ENCODE data around the gene GOSR2. TPM values are rescaled to one million over a fixed set of nuclear protein-coding genes. Genes with fewer than 3 reads are reported as not detected.

The GOSR2 gene
- total RNA-seq, 3 donors from 2014 or later = 41.0 to 57.7 (median 50.9) TPM

GRCh38 chr17:46896991-46897390, 26.0 kb upstream of the GOSR2 start:
- Histone ChIP-seq H3K4me1 (no peaks in the 10 kb centered on the region), H3K36me3 (no peaks in the 10 kb centered on the region), H3K9me3 (peaks cover 6 to 8% of the 10 kb centered on the region in 2 donors), H3K4me3 (no peak overlapping the region), H3K27ac (no peak overlapping the region), H3K27me3 (peaks cover 0 to 15% of the 10 kb centered on the region in 2 donors)
- no peak for DNase-seq (ENCODE audit: low spot score in 2 of 2)
- no peak for TF ChIP-seq CTCF (IDR thresholded peaks at IDR 0.05)
- no peak for TF ChIP-seq POLR2A (IDR thresholded peaks at IDR 0.05)
- TF ChIP-seq POLR2AphosphoS5 (IDR thresholded peaks at IDR 0.05) = no peak
- intact Hi-C loops (cut with DNase I; ENCODE audit: low total_unique reads) = no loop called here

- DNase-seq (ENCODE audit: low spot score in 2 of 2) = no peak
Measured at GRCh38 chr17:46898364-46898763, 24.6 kb upstream of the GOSR2 start.

GRCh38 chr17:46898860-46899259, 24.1 kb upstream of the GOSR2 start:
- intact Hi-C loops (cut with DNase I; ENCODE audit: low total_unique reads) = no loop called here
- Histone ChIP-seq H3K4me3 (no peak overlapping the region), H3K27ac (no peak overlapping the region), H3K4me1 (no peaks in the 10 kb centered on the region), H3K9me3 (peaks cover 6 to 8% of the 10 kb centered on the region in 2 donors), H3K36me3 (no peaks in the 10 kb centered on the region), H3K27me3 (peaks cover 0 to 11% of the 10 kb centered on the region in 2 donors)
- DNase-seq (ENCODE audit: low spot score in 2 of 2) = no peak
- TF ChIP-seq POLR2AphosphoS5 (IDR thresholded peaks at IDR 0.05) (no peak), CTCF (IDR thresholded peaks at IDR 0.05) (no peak), POLR2A (IDR thresholded peaks at IDR 0.05) (no peak)

More at GRCh38 chr17:46898364-46898763, 24.6 kb upstream of the GOSR2 start:
- H3K4me3 ChIP-seq = no peak overlapping the region
- intact Hi-C loops (cut with DNase I; ENCODE audit: low total_unique reads) = no loop called here
- H3K4me1 ChIP-seq = no peaks in the 10 kb centered on the region
- H3K9me3 ChIP-seq = peaks cover 6 to 8% of the 10 kb centered on the region in 2 donors
- H3K27ac ChIP-seq = no peak overlapping the region
- H3K36me3 ChIP-seq = no peaks in the 10 kb centered on the region
- TF ChIP-seq CTCF (IDR thresholded peaks at IDR 0.05) = no peak
- TF ChIP-seq POLR2AphosphoS5 (IDR thresholded peaks at IDR 0.05) = no peak
- TF ChIP-seq POLR2A (IDR thresholded peaks at IDR 0.05) = no peak
- H3K27me3 ChIP-seq = peaks cover 0 to 13% of the 10 kb centered on the region in 2 donors

GRCh38 chr17:46901291-46901690, 21.7 kb upstream of the GOSR2 start:
- H3K27ac ChIP-seq = no peak overlapping the region
- H3K27me3 ChIP-seq = no peaks in the 10 kb centered on the region
- no peaks in the 10 kb centered on the region for H3K36me3 ChIP-seq
- DNase-seq (ENCODE audit: low spot score in 2 of 2) = no peak
- TF ChIP-seq CTCF (IDR thresholded peaks at IDR 0.05) = no peak
- no peak overlapping the region for H3K4me3 ChIP-seq
- no peaks in the 10 kb centered on the region for H3K4me1 ChIP-seq
- intact Hi-C loops (cut with DNase I; ENCODE audit: low total_unique reads) = no loop called here
- H3K9me3 ChIP-seq = peaks cover 6 to 8% of the 10 kb centered on the region in 2 donors

- Histone ChIP-seq H3K9me3 (peaks cover 1% of the 10 kb centered on the region in 2 donors), H3K36me3 (no peaks in the 10 kb centered on the region), H3K4me3 (no peak overlapping the region), H3K27me3 (no peaks in the 10 kb centered on the region), H3K27ac (no peak overlapping the region), H3K4me1 (no peaks in the 10 kb centered on the region)
- no peak for DNase-seq (ENCODE audit: low spot score in 2 of 2)
- intact Hi-C loops (cut with DNase I; ENCODE audit: low total_unique reads) = no loop called here
- no peak for TF ChIP-seq POLR2AphosphoS5 (IDR thresholded peaks at IDR 0.05)
- no peak for TF ChIP-seq CTCF (IDR thresholded peaks at IDR 0.05)
- TF ChIP-seq POLR2A (IDR thresholded peaks at IDR 0.05) = no peak
Measured at GRCh38 chr17:46903762-46904672, 18.9 kb upstream of the GOSR2 start.

All from breast epithelium (tissue), 4 donors.